ENCODE data around the gene ASCC1. TPM values are rescaled to one million over a fixed set of nuclear protein-coding genes. Genes with fewer than 3 reads are reported as not detected.

The ASCC1 gene
- total RNA-seq, 1 experiment from 2014 or later: 15.7 TPM

DNA sequence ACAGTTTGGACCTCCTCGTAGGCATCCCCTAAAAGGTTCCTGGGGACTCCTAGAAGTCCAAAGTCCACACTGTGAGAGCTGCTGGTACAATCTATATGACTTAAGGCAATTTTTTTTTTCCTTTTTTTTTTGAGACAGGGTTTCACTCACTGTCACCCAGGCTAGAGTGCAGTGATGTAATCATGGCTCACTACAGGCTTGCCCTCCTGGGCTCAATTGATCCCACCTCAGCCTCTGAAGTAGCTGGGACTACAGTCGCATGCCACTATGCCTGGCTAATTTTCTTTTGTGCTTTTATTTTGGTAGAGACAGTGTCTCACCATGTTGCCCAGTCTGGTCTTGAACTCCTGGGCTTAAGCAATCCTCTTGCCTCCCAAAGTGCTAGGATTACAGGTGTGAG lies 123.1 kb downstream of the ASCC1 start:
- ChIA-PET POLR2A (ENCODE audit: unreplicated experiment) (no interaction called here), CTCF (no interaction called here)

GRCh38 chr10:72092171-72092924 lies 123.7 kb downstream of the ASCC1 start:
- Histone ChIP-seq H3K27me3 (ENCODE audit: low read length) (no peaks in the 10 kb centered on the region), H2AFZ (ENCODE audit: low read length) (no peak overlapping the region), H4K20me1 (ENCODE audit: low read length) (no peaks in the 10 kb centered on the region), H3K79me2 (ENCODE audit: low read length) (no peaks in the 10 kb centered on the region), H3K4me3 (ENCODE audit: low read length) (no peak overlapping the region), H3K4me1 (ENCODE audit: insufficient read depth, low read length) (peaks cover 16% of the 10 kb centered on the region), H3K9me3 (ENCODE audit: low read length) (no peaks in the 10 kb centered on the region), H3K4me2 (ENCODE audit: low read length) (no peak overlapping the region), H3F3A (ENCODE audit: low read length, unreplicated experiment) (peaks cover 6% of the 10 kb centered on the region), H3K9me2 (replicated peaks; ENCODE audit: low read length) (no peaks in the 10 kb centered on the region), H3K36me3 (ENCODE audit: low read depth, low read length) (no peaks in the 10 kb centered on the region), H3K27ac (ENCODE audit: low read length) (no peak overlapping the region), H3K9ac (ENCODE audit: low read length) (no peak overlapping the region)
- POLR2A ChIA-PET (ENCODE audit: unreplicated experiment): interaction anchor here (0.6 kb wide), 1 partner anchor 94 kb away, joined by 7 read pairs; no protein-coding TSS in a partner anchor
- no TSS peak for BruUV-seq (replicated peaks)
- TF ChIP-seq CTCF (conservative IDR thresholded peaks at IDR 0.05; ENCODE audit: low read depth, low read length): no peak
- TF ChIP-seq EZH2phosphoT487 (IDR thresholded peaks at IDR 0.05; ENCODE audit: borderline replicate concordance, low read length): no peak
- no peak for TF ChIP-seq EZH2 (IDR thresholded peaks at IDR 0.05; ENCODE audit: low read length, unreplicated experiment)
- no peak for DNase-seq
- CTCF ChIA-PET: no interaction called here
- intact Hi-C loops (cut with micrococcal nuclease): no loop called here
- no peak for ATAC-seq

More for the DNA sequence above, 123.1 kb downstream of the ASCC1 start:
- Histone ChIP-seq H2AFZ (ENCODE audit: low read length) (no peak overlapping the region), H3F3A (ENCODE audit: low read length, unreplicated experiment) (peaks cover 8% of the 10 kb centered on the region), H3K79me2 (ENCODE audit: low read length) (no peaks in the 10 kb centered on the region), H4K20me1 (ENCODE audit: low read length) (no peaks in the 10 kb centered on the region), H3K4me1 (ENCODE audit: insufficient read depth, low read length) (peaks cover 23% of the 10 kb centered on the region), H3K4me2 (ENCODE audit: low read length) (no peak overlapping the region), H3K4me3 (ENCODE audit: low read length) (no peak overlapping the region), H3K27ac (ENCODE audit: low read length) (no peak overlapping the region), H3K9me2 (replicated peaks; ENCODE audit: low read length) (no peaks in the 10 kb centered on the region), H3K36me3 (ENCODE audit: low read depth, low read length) (no peaks in the 10 kb centered on the region), H3K9me3 (ENCODE audit: low read length) (no peaks in the 10 kb centered on the region), H3K9ac (ENCODE audit: low read length) (no peak overlapping the region), H3K27me3 (ENCODE audit: low read length) (no peaks in the 10 kb centered on the region)
- TF ChIP-seq EZH2 (IDR thresholded peaks at IDR 0.05; ENCODE audit: low read length, unreplicated experiment) (no peak), CTCF (conservative IDR thresholded peaks at IDR 0.05; ENCODE audit: low read depth, low read length) (no peak), EZH2phosphoT487 (IDR thresholded peaks at IDR 0.05; ENCODE audit: borderline replicate concordance, low read length) (no peak)
- no peak for ATAC-seq
- no TSS peak for BruUV-seq (replicated peaks)
- DNase-seq: no peak
- intact Hi-C loops (cut with micrococcal nuclease): no loop called here

DNA sequence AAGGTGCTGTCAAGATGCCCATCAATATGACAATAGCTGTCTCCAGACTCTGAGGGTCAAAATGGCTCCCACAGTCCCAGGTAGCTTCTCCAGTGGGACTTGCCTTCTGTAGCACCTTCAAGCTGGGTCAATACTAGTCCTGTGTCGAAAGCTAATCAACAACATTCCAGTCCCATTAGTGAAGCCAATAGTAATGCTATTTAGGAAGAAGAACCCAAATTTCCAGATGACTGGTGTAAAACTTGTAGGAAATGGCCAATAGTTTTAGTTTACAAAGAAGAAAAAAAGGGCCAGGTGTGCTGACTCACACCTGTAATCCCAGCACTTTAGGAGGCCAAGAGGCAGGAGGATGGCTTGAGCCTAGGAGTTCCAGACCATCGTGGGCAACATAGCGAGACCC lies 125.8 kb downstream of the ASCC1 start:
- no peaks in the 10 kb centered on the region for H3K9me2 ChIP-seq (replicated peaks; ENCODE audit: low read length)
- no peaks in the 10 kb centered on the region for H3K27me3 ChIP-seq (ENCODE audit: low read length)
- H4K20me1 ChIP-seq (ENCODE audit: low read length): no peaks in the 10 kb centered on the region
- H3K36me3 ChIP-seq (ENCODE audit: low read depth, low read length): no peaks in the 10 kb centered on the region
- H3K4me1 ChIP-seq (ENCODE audit: insufficient read depth, low read length): no peaks in the 10 kb centered on the region
- H3F3A ChIP-seq (ENCODE audit: low read length, unreplicated experiment): no peaks in the 10 kb centered on the region
- intact Hi-C loops (cut with micrococcal nuclease): no loop called here
- no peaks in the 10 kb centered on the region for H3K79me2 ChIP-seq (ENCODE audit: low read length)
- no peak overlapping the region for H3K9ac ChIP-seq (ENCODE audit: low read length)
- H3K4me3 ChIP-seq (ENCODE audit: low read length): no peak overlapping the region
- TF ChIP-seq CTCF (conservative IDR thresholded peaks at IDR 0.05; ENCODE audit: low read depth, low read length): no peak
- TF ChIP-seq EZH2 (IDR thresholded peaks at IDR 0.05; ENCODE audit: low read length, unreplicated experiment): no peak
- no peak for TF ChIP-seq EZH2phosphoT487 (IDR thresholded peaks at IDR 0.05; ENCODE audit: borderline replicate concordance, low read length)
- H3K27ac ChIP-seq (ENCODE audit: low read length): no peak overlapping the region
- no peaks in the 10 kb centered on the region for H3K9me3 ChIP-seq (ENCODE audit: low read length)
- POLR2A ChIA-PET (ENCODE audit: unreplicated experiment): interaction anchor here (0.7 kb wide), 1 partner anchor 225 kb away, joined by 11 read pairs; no protein-coding TSS in a partner anchor
- no peak overlapping the region for H2AFZ ChIP-seq (ENCODE audit: low read length)
- DNase-seq (peak; percentile 18), ATAC-seq (no peak)
- H3K4me2 ChIP-seq (ENCODE audit: low read length): no peak overlapping the region
- BruUV-seq (replicated peaks): no TSS peak
- CTCF ChIA-PET: interaction anchor here (0.8 kb wide), 1 partner anchor 42 kb away, joined by 4 read pairs; no protein-coding TSS in a partner anchor

Data from PC-3 (cell line).